Testis (tissue), 2 donors: Measurements from ENCODE around the gene KCNH4.

Experiments
- POLR2A ChIP-seq: fragments of 450-650 bp; IDR thresholded peaks from one replicate; pipeline ENCODE4 v1.6.1; 2017; ENCODE audit warnings: antibody characterized with exemption, mild to moderate bottlenecking, moderate library complexity
- TF ChIP-seq, protein P1 (sequence below), 3 experiments: fragments of 450-650 bp in 2 of 3; fragments of 200-600 bp in 1 of 3; sonication (generic) in 1 of 3; IDR thresholded peaks; one replicate each; pipeline ENCODE4 v1.5.1; 2016 to 2019; ENCODE audit warnings: antibody characterized with exemption in 3 of 3, mild to moderate bottlenecking in 2 of 3, moderate library complexity in 1 of 3

- TF ChIP-seq, protein P1, sequence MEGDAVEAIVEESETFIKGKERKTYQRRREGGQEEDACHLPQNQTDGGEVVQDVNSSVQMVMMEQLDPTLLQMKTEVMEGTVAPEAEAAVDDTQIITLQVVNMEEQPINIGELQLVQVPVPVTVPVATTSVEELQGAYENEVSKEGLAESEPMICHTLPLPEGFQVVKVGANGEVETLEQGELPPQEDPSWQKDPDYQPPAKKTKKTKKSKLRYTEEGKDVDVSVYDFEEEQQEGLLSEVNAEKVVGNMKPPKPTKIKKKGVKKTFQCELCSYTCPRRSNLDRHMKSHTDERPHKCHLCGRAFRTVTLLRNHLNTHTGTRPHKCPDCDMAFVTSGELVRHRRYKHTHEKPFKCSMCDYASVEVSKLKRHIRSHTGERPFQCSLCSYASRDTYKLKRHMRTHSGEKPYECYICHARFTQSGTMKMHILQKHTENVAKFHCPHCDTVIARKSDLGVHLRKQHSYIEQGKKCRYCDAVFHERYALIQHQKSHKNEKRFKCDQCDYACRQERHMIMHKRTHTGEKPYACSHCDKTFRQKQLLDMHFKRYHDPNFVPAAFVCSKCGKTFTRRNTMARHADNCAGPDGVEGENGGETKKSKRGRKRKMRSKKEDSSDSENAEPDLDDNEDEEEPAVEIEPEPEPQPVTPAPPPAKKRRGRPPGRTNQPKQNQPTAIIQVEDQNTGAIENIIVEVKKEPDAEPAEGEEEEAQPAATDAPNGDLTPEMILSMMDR (IDR thresholded peaks at IDR 0.05), result no peak
- no peak for TF ChIP-seq POLR2A
Measured at GRCh38 chr17:42193216-42193968, 12.4 kb upstream of the KCNH4 start.
